Caco-2 (cell line): Measurements from ENCODE around the gene SPOP. TPM values are rescaled to one million over a fixed set of nuclear protein-coding genes. Genes with fewer than 3 reads are reported as not detected.

Experiments used
- BruUV-seq: library from RNA; stranded (reverse); fragments of 400-500 nt; replicated peaks from 2 replicates; lab custom pipeline; 2021; lab: Mats Ljungman, UMichigan
- CTCF ChIA-PET: fragments of 300-600 bp; sonication (Branson Sonifier 250); formaldehyde crosslinking; loops from one replicate; lab custom pipeline; 2022; ENCODE audit warnings: antibody characterized with exemption; lab: Charles Lee
- POLR2A ChIA-PET: fragments of 300-600 bp; sonication (Branson Sonifier 250); formaldehyde crosslinking; loops from one replicate; lab custom pipeline; 2022; ENCODE audit warnings: antibody characterized with exemption; lab: Charles Lee
- DNase-seq, 2 experiments: peaks; one replicate each; pipeline versions ENCODE4 v3.0.0 to v3.0.0-alpha.2; 2020 to 2022
- H3K27me3 ChIP-seq: replicated peaks from 2 replicates; pipeline ENCODE4 v1.6.0; 2011; ENCODE audit warnings: low read length; ENCODE audit not compliant: control insufficient read depth, insufficient read depth
- H3K36me3 ChIP-seq: 2 replicates; pipeline ENCODE4 v1.5.1; 2011; ENCODE audit warnings: low read length; ENCODE audit not compliant: control insufficient read depth, insufficient read depth
- H3K4me1 ChIP-seq: fragments of 250-450 bp; sonication (Bioruptor Pico); 2 replicates; pipeline ENCODE4 v1.5.1; 2020; ENCODE audit warnings: mild to moderate bottlenecking
- H3K4me3 ChIP-seq: 2 replicates; pipeline ENCODE4 v1.5.1; 2011; ENCODE audit warnings: low read depth, mild to moderate bottlenecking, control low read depth, low read length
- H3K9me3 ChIP-seq: fragments of 250-450 bp; sonication (Bioruptor Pico); 2 replicates; pipeline ENCODE4 v1.5.1; 2020; ENCODE audit warnings: mild to moderate bottlenecking, moderate library complexity
- H3K27ac Mint-ChIP-seq: one replicate; pipeline ENCODE4 v1.8.0; 2022; ENCODE audit warnings: mixed read lengths; ENCODE audit not compliant: unreplicated experiment
- H3K27me3 Mint-ChIP-seq: one replicate; pipeline ENCODE4 v1.8.0; 2022; ENCODE audit warnings: mixed read lengths; ENCODE audit not compliant: insufficient read depth, unreplicated experiment
- H3K36me3 Mint-ChIP-seq: one replicate; pipeline ENCODE4 v1.8.0; 2022; ENCODE audit warnings: mild to moderate bottlenecking, mixed read lengths; ENCODE audit not compliant: insufficient read depth, unreplicated experiment
- H3K4me1 Mint-ChIP-seq: one replicate; pipeline ENCODE4 v1.8.0; 2022; ENCODE audit warnings: low read depth, mixed read lengths; ENCODE audit not compliant: unreplicated experiment
- H3K4me3 Mint-ChIP-seq: one replicate; pipeline ENCODE4 v1.8.0; 2022; ENCODE audit warnings: mild to moderate bottlenecking, moderate library complexity, mixed read lengths; ENCODE audit not compliant: unreplicated experiment
- H3K9me3 Mint-ChIP-seq: one replicate; pipeline ENCODE4 v1.8.0; 2022; ENCODE audit warnings: mixed read lengths; ENCODE audit not compliant: unreplicated experiment
- CTCF ChIP-seq, 2 experiments: fragments of 200-600 bp in 1 of 2; IDR thresholded peaks; 1 replicate in 1 of 2; 2 replicates in 1 of 2; pipeline versions ENCODE4 v1.5.1 to v1.8.0; 2011 to 2022; ENCODE audit warnings: antibody characterized with exemption in 1 of 2, control low read depth in 1 of 2, inconsistent platforms in 1 of 2, low read depth in 1 of 2, low read length in 1 of 2, mild to moderate bottlenecking in 1 of 2, moderate library complexity in 1 of 2; ENCODE audit not compliant: insufficient read depth in 1 of 2, severe bottlenecking in 1 of 2, unreplicated experiment in 1 of 2
- intact Hi-C: fragments of 100-400 bp; cut with micrococcal nuclease; formaldehyde crosslinking; loops from one replicate; pipeline ENCODE4 v1.10.0; 2022; ENCODE audit not compliant: unreplicated experiment
- total RNA-seq: library from RNA; stranded (reverse); gene quantifications from 2 replicates; pipeline ENCODE4 v1.2.3, GENCODE V29; 2022

The SPOP gene
- total RNA-seq, 1 experiment from 2014 or later: 70.2 TPM

GRCh38 chr17:49634485-49634860, 43.4 kb downstream of the SPOP start:
- no peak for TF ChIP-seq CTCF (IDR thresholded peaks at IDR 0.05; ENCODE audit: insufficient read depth in 1 of 2, low read depth in 1 of 2, low read length in 1 of 2, severe bottlenecking in 1 of 2, unreplicated experiment in 1 of 2)
- Histone ChIP-seq H3K27me3 (no peaks in the 10 kb centered on the region), H3K4me3 (no peak overlapping the region), H3K9me3 (peaks cover 4% of the 10 kb centered on the region; the same call in 1 of the 2 replicates), H3K36me3 (no peaks in the 10 kb centered on the region), H3K4me1 (peaks cover 17% of the 10 kb centered on the region)
- Mint-ChIP-seq H3K36me3 (no peaks in the 10 kb centered on the region), H3K27ac (no peak overlapping the region), H3K27me3 (no peaks in the 10 kb centered on the region), H3K4me3 (no peak overlapping the region), H3K4me1 (peaks cover 13% of the 10 kb centered on the region), H3K9me3 (no peaks in the 10 kb centered on the region)
- ChIA-PET CTCF (interaction anchor here (1.2 kb wide), 1 partner anchor 39 kb away, joined by 3 read pairs; no protein-coding TSS in a partner anchor), POLR2A (no interaction called here)
- no peak for DNase-seq
- intact Hi-C loops: no loop called here
- no TSS peak for BruUV-seq

DNA sequence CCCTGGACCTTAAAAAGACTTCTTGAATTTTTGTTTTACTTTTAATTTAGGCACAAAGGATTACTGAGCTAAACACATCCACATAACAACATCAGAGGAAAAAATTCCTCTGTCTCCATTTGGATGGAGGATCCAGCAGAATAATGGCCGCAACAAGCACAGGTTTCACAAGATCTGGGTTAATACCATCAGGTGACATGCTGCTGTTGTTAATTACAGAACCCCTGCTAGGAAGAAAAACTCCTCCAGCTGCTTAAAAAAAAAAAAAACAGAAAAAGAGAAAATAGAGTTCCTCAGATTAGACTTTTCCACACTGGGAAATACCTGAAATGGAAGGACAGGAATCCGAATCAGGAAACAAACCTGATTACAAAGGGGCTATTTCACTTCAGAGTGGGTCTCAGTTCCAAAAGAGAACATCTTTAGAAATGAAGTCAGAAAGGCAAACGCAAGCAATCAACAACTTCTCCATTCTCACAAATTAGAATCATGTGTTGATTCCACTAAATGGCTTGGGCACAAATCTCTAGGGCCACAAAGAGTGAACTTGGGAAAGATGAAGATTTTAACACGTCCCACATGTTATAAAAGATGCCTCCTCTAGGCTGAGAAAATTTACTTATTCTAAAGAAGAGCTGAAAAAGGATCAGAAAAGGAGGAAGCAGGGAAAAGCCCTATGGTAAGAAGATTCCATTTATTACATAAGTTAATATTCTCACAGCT, 44.0 kb downstream of the SPOP start:
- Mint-ChIP-seq H3K9me3 (no peaks in the 10 kb centered on the region), H3K27ac (no peak overlapping the region), H3K36me3 (no peaks in the 10 kb centered on the region), H3K27me3 (no peaks in the 10 kb centered on the region), H3K4me3 (no peak overlapping the region), H3K4me1 (peaks cover 16% of the 10 kb centered on the region)
- peaks cover 23% of the 10 kb centered on the region for H3K4me1 ChIP-seq
- DNase-seq: no peak
- H3K36me3 ChIP-seq: no peaks in the 10 kb centered on the region
- no peak overlapping the region for H3K4me3 ChIP-seq
- H3K9me3 ChIP-seq: no peaks in the 10 kb centered on the region; the same call in 1 of the 2 replicates
- intact Hi-C loops: no loop called here
- ChIA-PET POLR2A (no interaction called here), CTCF (interaction anchor here (1.0 to 1.2 kb wide), 2 partner anchors 39 to 64 kb away, joined by 3 read pairs; no protein-coding TSS in a partner anchor)
- no peaks in the 10 kb centered on the region for H3K27me3 ChIP-seq
- no TSS peak for BruUV-seq
- TF ChIP-seq CTCF (IDR thresholded peaks at IDR 0.05; ENCODE audit: insufficient read depth in 1 of 2, low read depth in 1 of 2, low read length in 1 of 2, severe bottlenecking in 1 of 2, unreplicated experiment in 1 of 2): no peak

- no TSS peak for BruUV-seq
- DNase-seq: no peak
- POLR2A ChIA-PET: no interaction called here
- Mint-ChIP-seq H3K27me3 (no peaks in the 10 kb centered on the region), H3K36me3 (no peaks in the 10 kb centered on the region), H3K27ac (no peak overlapping the region), H3K4me1 (peaks cover 23% of the 10 kb centered on the region), H3K9me3 (no peaks in the 10 kb centered on the region), H3K4me3 (no peak overlapping the region)
- Histone ChIP-seq H3K9me3 (no peaks in the 10 kb centered on the region), H3K4me3 (no peak overlapping the region), H3K4me1 (peaks cover 29% of the 10 kb centered on the region), H3K27me3 (no peaks in the 10 kb centered on the region), H3K36me3 (no peaks in the 10 kb centered on the region)
- CTCF ChIA-PET: interaction anchor here (1.0 kb wide), 1 partner anchor 63 kb away, joined by 3 read pairs; no protein-coding TSS in a partner anchor
- no peak for TF ChIP-seq CTCF (IDR thresholded peaks at IDR 0.05; ENCODE audit: insufficient read depth in 1 of 2, low read depth in 1 of 2, low read length in 1 of 2, severe bottlenecking in 1 of 2, unreplicated experiment in 1 of 2)
- intact Hi-C loops: no loop called here
Measured at GRCh38 chr17:49633250-49633649, 44.6 kb downstream of the SPOP start.
